Dendritic cell treated with granulocyte-macrophage colony-stimulating factor and Interleukin-4, amounts not matched to agents 40 ng/mL and 50 ng/mL, for 4 days (primary cell): Measurements from ENCODE around the gene HOXB5.

Experiments
- H3K27ac Mint-ChIP-seq: one replicate; pipeline ENCODE4 v1.8.0; 2022; ENCODE audit warnings: mild to moderate bottlenecking, mixed read lengths
- H3K27me3 Mint-ChIP-seq: one replicate; pipeline ENCODE4 v1.8.0; 2022; ENCODE audit warnings: mild to moderate bottlenecking, mixed read lengths
- H3K36me3 Mint-ChIP-seq: one replicate; pipeline ENCODE4 v1.8.0; 2022; ENCODE audit warnings: low read depth, mixed read lengths
- H3K4me1 Mint-ChIP-seq: one replicate; pipeline ENCODE4 v1.8.0; 2022; ENCODE audit warnings: low read depth, mixed read lengths
- H3K4me3 Mint-ChIP-seq: one replicate; pipeline ENCODE4 v1.8.0; 2022; ENCODE audit warnings: mild to moderate bottlenecking, moderate library complexity, mixed read lengths
- H3K9me3 Mint-ChIP-seq: one replicate; pipeline ENCODE4 v1.8.0; 2022; ENCODE audit warnings: mixed read lengths
- intact Hi-C: fragments of 100-400 bp; cut with micrococcal nuclease; formaldehyde crosslinking; loops from one replicate; pipeline ENCODE4 v1.15.0; 2022

Gene HOXB5

GRCh38 chr17:48556576-48557401 is 36.8 kb downstream of the HOXB5 start:
- no peak overlapping the region for H3K27ac Mint-ChIP-seq
- H3K27me3 Mint-ChIP-seq = peaks cover 80% of the 10 kb centered on the region
- intact Hi-C loops = no loop called here
- no peaks in the 10 kb centered on the region for H3K36me3 Mint-ChIP-seq
- no peak overlapping the region for H3K4me3 Mint-ChIP-seq
- no peaks in the 10 kb centered on the region for H3K9me3 Mint-ChIP-seq
- peaks cover 12% of the 10 kb centered on the region for H3K4me1 Mint-ChIP-seq

DNA sequence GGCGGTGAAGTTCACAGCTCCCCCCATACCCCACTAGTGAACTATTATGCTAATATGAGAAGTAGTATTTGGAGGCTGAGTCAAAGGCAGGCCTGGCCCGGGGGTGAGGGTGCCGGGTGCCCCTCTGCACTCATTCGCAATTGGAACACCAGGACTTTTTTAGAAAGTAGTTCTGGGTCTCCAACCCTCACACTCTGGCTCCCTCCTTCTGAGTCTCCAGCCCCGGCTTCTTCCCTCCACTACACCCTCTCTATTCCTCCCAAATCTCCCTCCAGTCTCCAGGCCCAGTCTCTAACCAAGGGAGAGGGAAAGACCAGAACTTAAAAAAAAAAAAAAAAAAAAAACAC is 37.4 kb downstream of the HOXB5 start:
- H3K4me1 Mint-ChIP-seq = peaks cover 9% of the 10 kb centered on the region
- H3K27ac Mint-ChIP-seq = no peak overlapping the region
- no peaks in the 10 kb centered on the region for H3K36me3 Mint-ChIP-seq
- H3K4me3 Mint-ChIP-seq = no peak overlapping the region
- intact Hi-C loops = no loop called here
- H3K27me3 Mint-ChIP-seq = peaks cover 77% of the 10 kb centered on the region
- H3K9me3 Mint-ChIP-seq = no peaks in the 10 kb centered on the region

DNA sequence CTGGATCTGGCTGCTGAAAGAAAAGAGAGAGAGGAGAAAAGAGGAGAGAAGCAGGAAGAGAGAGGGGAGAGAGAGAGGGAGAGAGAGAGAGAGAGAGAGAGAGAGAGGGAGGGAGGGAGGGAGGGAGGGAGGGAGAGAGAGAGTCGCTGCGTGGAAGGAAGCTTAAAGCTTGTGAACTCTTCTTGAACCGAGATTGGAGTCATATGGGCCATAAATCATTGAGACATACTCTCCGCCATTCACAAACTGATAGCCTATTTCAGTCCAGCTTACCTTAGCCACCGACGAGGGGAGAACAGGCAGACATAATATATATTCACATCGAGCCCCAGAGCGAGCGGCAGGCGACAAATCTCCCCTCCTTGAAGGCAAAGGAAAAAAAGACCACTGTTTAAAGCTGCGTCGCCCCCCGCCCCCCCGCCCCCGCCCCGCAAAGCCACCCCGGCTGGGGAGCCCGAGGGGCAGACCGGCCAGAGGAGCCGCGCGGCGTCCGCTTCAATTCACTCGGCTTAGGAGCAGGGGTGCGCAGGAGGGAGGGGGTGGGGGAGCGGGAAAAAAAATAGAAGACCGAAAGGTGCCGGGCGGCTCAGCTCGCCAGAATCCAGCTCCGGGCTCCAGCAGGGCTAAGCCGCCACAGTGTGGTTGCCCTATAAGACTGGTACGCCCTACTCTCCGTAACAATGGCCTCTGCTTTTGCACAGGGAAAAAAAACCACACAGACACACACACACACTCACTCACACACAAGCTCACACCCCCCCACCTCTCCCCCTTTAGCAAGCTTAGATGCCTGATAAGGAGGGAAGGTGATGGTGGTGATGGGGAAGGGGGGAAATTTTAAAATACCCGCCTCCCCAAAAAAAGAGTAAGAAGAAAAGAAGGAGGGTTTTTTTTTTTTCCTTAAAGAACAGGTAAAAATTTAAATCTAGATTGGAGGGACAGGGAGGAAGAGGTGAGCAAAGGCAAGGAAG is 38.0 kb downstream of the HOXB5 start:
- Mint-ChIP-seq H3K4me1 (peaks cover 6% of the 10 kb centered on the region), H3K27me3 (peaks cover 74% of the 10 kb centered on the region), H3K27ac (no peak overlapping the region), H3K36me3 (no peaks in the 10 kb centered on the region), H3K4me3 (no peak overlapping the region), H3K9me3 (no peaks in the 10 kb centered on the region)
- intact Hi-C loops = no loop called here

DNA sequence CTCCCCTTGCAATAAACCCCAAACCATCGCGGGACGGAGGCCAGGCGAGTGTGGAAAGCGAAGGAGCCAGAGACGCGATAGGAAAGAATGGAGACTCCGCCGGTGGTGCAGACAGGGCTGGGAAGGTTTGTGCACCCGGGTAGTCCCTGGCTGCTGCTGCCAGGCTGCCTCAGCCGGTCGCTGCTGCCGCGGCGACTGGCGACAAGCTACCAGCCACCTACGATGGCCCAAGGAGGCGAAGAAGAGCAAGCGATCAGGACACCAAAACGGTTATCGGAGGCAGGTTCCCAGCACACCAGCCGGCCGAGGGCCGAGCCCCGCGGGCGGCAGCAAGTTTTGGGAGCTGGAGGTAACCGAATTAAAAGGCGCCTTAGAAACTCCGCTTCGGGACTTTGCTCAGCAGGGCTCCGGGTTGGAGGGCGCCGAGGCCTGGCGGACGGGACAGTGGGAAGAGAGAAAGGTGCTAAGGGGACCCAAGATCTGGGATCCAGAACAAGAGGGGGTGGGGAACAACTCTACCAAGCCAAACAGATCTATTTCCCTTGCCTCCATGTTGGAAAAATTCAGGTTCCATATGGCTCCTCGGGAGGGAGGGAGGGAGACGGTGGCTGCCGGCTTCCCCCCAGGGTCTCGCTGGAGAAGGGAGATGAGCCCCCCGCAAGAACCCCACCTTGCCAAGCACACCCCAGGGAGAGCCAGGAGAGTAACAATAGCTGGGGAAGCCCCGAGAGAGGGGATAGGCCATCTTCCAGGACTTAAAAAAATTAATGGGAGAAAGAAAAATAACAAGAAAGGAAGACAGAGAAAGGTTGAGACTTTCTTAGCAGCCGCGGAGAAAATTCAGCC is 38.9 kb downstream of the HOXB5 start:
- peaks cover 6% of the 10 kb centered on the region for H3K4me1 Mint-ChIP-seq
- no peak overlapping the region for H3K27ac Mint-ChIP-seq
- H3K27me3 Mint-ChIP-seq = peaks cover 74% of the 10 kb centered on the region
- H3K36me3 Mint-ChIP-seq = no peaks in the 10 kb centered on the region
- no peak overlapping the region for H3K4me3 Mint-ChIP-seq
- no peaks in the 10 kb centered on the region for H3K9me3 Mint-ChIP-seq
- intact Hi-C loops = no loop called here

GRCh38 chr17:48553826-48554225 is 39.8 kb downstream of the HOXB5 start:
- H3K4me3 Mint-ChIP-seq = no peak overlapping the region
- H3K9me3 Mint-ChIP-seq = no peaks in the 10 kb centered on the region
- peaks cover 69% of the 10 kb centered on the region for H3K27me3 Mint-ChIP-seq
- no peaks in the 10 kb centered on the region for H3K36me3 Mint-ChIP-seq
- H3K4me1 Mint-ChIP-seq = peaks cover 6% of the 10 kb centered on the region
- H3K27ac Mint-ChIP-seq = no peak overlapping the region
- intact Hi-C loops = no loop called here

DNA sequence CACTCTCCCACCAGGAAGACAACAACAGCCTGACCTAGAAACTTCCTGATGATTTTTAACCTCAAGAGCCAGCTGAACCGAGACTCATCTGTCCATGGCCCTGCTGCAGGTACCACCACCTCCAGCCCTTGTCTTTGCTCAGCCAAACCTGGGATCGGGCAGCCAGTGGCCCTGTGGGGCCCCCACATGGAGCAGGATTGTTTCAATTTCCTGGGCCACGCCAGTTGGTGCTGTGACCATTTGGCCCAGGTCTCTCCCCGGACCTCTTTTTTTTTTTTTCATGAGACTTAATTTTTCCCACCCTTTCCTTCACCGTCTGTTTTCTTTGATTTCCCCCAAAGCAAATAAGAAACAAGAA is 40.4 kb downstream of the HOXB5 start:
- H3K4me3 Mint-ChIP-seq = no peak overlapping the region
- H3K27ac Mint-ChIP-seq = no peak overlapping the region
- peaks cover 69% of the 10 kb centered on the region for H3K27me3 Mint-ChIP-seq
- H3K9me3 Mint-ChIP-seq = no peaks in the 10 kb centered on the region
- peaks cover 6% of the 10 kb centered on the region for H3K4me1 Mint-ChIP-seq
- intact Hi-C loops = no loop called here
- no peaks in the 10 kb centered on the region for H3K36me3 Mint-ChIP-seq

GRCh38 chr17:48552466-48553189 is 41.0 kb downstream of the HOXB5 start:
- H3K9me3 Mint-ChIP-seq = no peaks in the 10 kb centered on the region
- intact Hi-C loops = no loop called here
- peaks cover 11% of the 10 kb centered on the region for H3K4me1 Mint-ChIP-seq
- H3K36me3 Mint-ChIP-seq = no peaks in the 10 kb centered on the region
- H3K27ac Mint-ChIP-seq = no peak overlapping the region
- no peak overlapping the region for H3K4me3 Mint-ChIP-seq
- H3K27me3 Mint-ChIP-seq = peaks cover 68% of the 10 kb centered on the region

GRCh38 chr17:48551596-48552465 is 41.7 kb downstream of the HOXB5 start:
- Mint-ChIP-seq H3K4me3 (no peak overlapping the region), H3K27me3 (peaks cover 69% of the 10 kb centered on the region), H3K27ac (no peak overlapping the region), H3K4me1 (peaks cover 12% of the 10 kb centered on the region), H3K36me3 (no peaks in the 10 kb centered on the region), H3K9me3 (no peaks in the 10 kb centered on the region)
- intact Hi-C loops = no loop called here

DNA sequence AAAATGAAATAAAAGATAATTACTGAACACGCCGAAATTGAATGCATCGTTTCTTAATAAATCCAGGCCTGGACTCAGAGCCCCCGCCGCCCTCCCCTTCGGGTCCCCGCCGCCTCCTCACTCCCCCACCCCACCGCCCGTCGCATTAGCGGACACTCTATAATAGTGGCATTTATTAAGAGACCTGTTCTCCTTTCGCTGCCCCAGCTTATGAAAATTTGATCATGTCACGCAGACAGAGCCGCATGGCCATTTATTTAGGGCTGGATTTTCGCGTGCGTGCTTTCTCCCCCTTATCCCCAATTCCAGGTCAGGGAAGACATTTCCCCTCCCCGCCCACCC is 42.4 kb downstream of the HOXB5 start:
- H3K4me1 Mint-ChIP-seq = peaks cover 17% of the 10 kb centered on the region

DNA sequence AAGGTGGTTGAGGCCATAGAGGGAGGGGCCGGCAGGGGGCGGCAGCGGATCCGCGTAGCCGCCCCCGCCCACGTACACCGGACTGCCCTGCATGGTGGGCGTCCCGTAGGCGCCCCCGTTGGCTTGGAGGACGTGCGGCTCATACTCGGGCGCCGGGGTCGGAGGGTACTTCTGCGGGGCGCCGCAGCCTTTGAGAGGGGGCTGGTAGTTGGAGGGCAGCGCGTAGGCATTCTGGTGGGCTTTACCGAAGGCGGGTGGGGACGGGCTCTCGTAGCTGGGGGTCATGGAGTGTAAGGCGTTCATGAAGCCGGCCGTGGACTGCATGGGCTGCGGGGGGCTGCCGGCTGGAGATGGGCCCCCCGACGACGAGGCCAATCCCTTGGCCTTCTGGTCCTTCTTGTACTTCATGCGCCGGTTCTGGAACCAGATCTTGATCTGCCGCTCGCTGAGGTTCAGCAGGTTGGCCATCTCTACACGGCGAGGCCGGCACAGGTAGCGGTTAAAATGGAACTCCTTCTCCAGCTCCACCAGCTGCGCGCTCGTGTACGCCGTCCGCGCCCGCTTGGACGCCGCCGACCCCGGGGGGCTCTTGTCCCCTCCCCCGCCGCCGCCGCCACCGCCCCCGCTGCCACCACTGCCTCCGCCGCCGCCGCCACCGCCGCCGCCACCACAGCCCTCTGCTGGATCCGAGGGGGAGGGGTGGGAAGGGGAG is 42.9 kb downstream of the HOXB5 start:
- intact Hi-C loops = no loop called here
- Mint-ChIP-seq H3K36me3 (no peaks in the 10 kb centered on the region), H3K4me1 (peaks cover 22% of the 10 kb centered on the region), H3K27ac (no peak overlapping the region), H3K9me3 (no peaks in the 10 kb centered on the region), H3K4me3 (no peak overlapping the region), H3K27me3 (peaks cover 69% of the 10 kb centered on the region)

More for the DNA sequence above, 42.4 kb downstream of the HOXB5 start:
- H3K27me3 Mint-ChIP-seq = peaks cover 69% of the 10 kb centered on the region
- no peak overlapping the region for H3K4me3 Mint-ChIP-seq
- H3K9me3 Mint-ChIP-seq = no peaks in the 10 kb centered on the region
- intact Hi-C loops = no loop called here
- no peaks in the 10 kb centered on the region for H3K36me3 Mint-ChIP-seq
- H3K27ac Mint-ChIP-seq = no peak overlapping the region

GRCh38 chr17:48549914-48550501 is 43.6 kb downstream of the HOXB5 start:
- intact Hi-C loops = loop anchor here (10.0 kb wide), 1 partner anchor 55 kb away; no protein-coding TSS in a partner anchor
- Mint-ChIP-seq H3K36me3 (no peaks in the 10 kb centered on the region), H3K4me3 (no peak overlapping the region), H3K9me3 (no peaks in the 10 kb centered on the region), H3K27ac (no peak overlapping the region), H3K27me3 (peaks cover 71% of the 10 kb centered on the region), H3K4me1 (peaks cover 23% of the 10 kb centered on the region)

DNA sequence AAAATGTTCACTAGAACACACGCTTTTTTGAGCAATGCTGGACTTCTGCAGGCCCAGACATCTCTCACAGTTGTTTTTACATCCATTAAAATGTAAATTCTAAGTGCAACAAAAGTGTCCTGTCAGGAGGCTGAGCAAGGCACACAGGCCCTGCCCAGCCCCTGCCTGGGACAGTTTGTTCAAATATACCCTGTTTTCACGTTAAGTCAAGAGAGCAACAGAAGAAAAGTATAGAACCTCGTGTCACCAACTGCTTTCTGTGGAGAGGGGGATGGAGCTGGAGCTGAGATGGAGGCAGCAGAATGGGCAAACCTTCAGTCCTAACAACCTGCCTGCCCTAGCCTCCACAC is 44.3 kb downstream of the HOXB5 start:
- no peaks in the 10 kb centered on the region for H3K9me3 Mint-ChIP-seq
- H3K36me3 Mint-ChIP-seq = peaks cover under 1% of the 10 kb centered on the region
- intact Hi-C loops = loop anchor here (10.0 kb wide), 1 partner anchor 54 kb away; no protein-coding TSS in a partner anchor
- no peak overlapping the region for H3K4me3 Mint-ChIP-seq
- peaks cover 71% of the 10 kb centered on the region for H3K27me3 Mint-ChIP-seq
- H3K4me1 Mint-ChIP-seq = peaks cover 29% of the 10 kb centered on the region
- no peak overlapping the region for H3K27ac Mint-ChIP-seq
